ENCODE data around the gene KLK5.
"Not testable (repeated sequence)": the region's sequence is repeated elsewhere in the genome, so short reads cannot be mapped to it uniquely, and the experiment has no call there.

Gene KLK5

GRCh38 chr19:50982186-50982585, 29.3 kb upstream of the KLK5 start:
- Histone ChIP-seq H3K27me3 (ENCODE audit: insufficient read depth, low read length) (peaks cover 7% of the 10 kb centered on the region; the same call in 1 of the 2 replicates), H3K9ac (ENCODE audit: low read depth, low read length) (no peak overlapping the region)

GRCh38 chr19:50981587-50982146, 28.8 kb upstream of the KLK5 start:
- Histone ChIP-seq H3K9ac (ENCODE audit: low read depth, low read length) (no peak overlapping the region), H3K27me3 (ENCODE audit: insufficient read depth, low read length) (peaks cover 7% of the 10 kb centered on the region; the same call in 1 of the 2 replicates), H3K27ac (ENCODE audit: low read length) (no peak overlapping the region), H3K4me1 (ENCODE audit: insufficient read depth, low read length) (no peaks in the 10 kb centered on the region), H3K9me3 (ENCODE audit: insufficient read depth, low read depth, low read length) (peaks cover 5% of the 10 kb centered on the region; the same call in 1 of the 2 replicates), H3K4me3 (ENCODE audit: low read length) (no peak overlapping the region), H3K36me3 (ENCODE audit: insufficient read depth, low read depth, low read length) (no peaks in the 10 kb centered on the region)

More at GRCh38 chr19:50982186-50982585, 29.3 kb upstream of the KLK5 start:
- H3K4me1 ChIP-seq (ENCODE audit: insufficient read depth, low read length): no peaks in the 10 kb centered on the region
- H3K36me3 ChIP-seq (ENCODE audit: insufficient read depth, low read depth, low read length): no peaks in the 10 kb centered on the region
- H3K27ac ChIP-seq (ENCODE audit: low read length): no peak overlapping the region
- H3K4me3 ChIP-seq (ENCODE audit: low read length): no peak overlapping the region
- peaks cover 3% of the 10 kb centered on the region; the same call in 1 of the 2 replicates for H3K9me3 ChIP-seq (ENCODE audit: insufficient read depth, low read depth, low read length)

GRCh38 chr19:50980208-50980607, 27.4 kb upstream of the KLK5 start:
- no peak overlapping the region for H3K27ac ChIP-seq (ENCODE audit: low read length)
- peaks cover 5% of the 10 kb centered on the region; the same call in 1 of the 2 replicates for H3K9me3 ChIP-seq (ENCODE audit: insufficient read depth, low read depth, low read length)
- H3K27me3 ChIP-seq (ENCODE audit: insufficient read depth, low read length): peaks cover 7% of the 10 kb centered on the region; the same call in 1 of the 2 replicates
- H3K4me1 ChIP-seq (ENCODE audit: insufficient read depth, low read length): no peaks in the 10 kb centered on the region
- no peak overlapping the region for H3K4me3 ChIP-seq (ENCODE audit: low read length)
- H3K36me3 ChIP-seq (ENCODE audit: insufficient read depth, low read depth, low read length): no peaks in the 10 kb centered on the region
- no peak overlapping the region for H3K9ac ChIP-seq (ENCODE audit: low read depth, low read length)

- Histone ChIP-seq H3K4me3 (ENCODE audit: low read length) (no peak overlapping the region), H3K9ac (ENCODE audit: low read depth, low read length) (no peak overlapping the region), H3K4me1 (ENCODE audit: insufficient read depth, low read length) (no peaks in the 10 kb centered on the region), H3K27ac (ENCODE audit: low read length) (no peak overlapping the region), H3K9me3 (ENCODE audit: insufficient read depth, low read depth, low read length) (peaks cover 5% of the 10 kb centered on the region; the same call in 1 of the 2 replicates), H3K27me3 (ENCODE audit: insufficient read depth, low read length) (peaks cover 7% of the 10 kb centered on the region; the same call in 1 of the 2 replicates), H3K36me3 (ENCODE audit: insufficient read depth, low read depth, low read length) (no peaks in the 10 kb centered on the region)
These were observed 26.9 kb upstream of the KLK5 start for GRCh38 chr19:50979758-50980157.

GRCh38 chr19:50978772-50979390, 26.0 kb upstream of the KLK5 start:
- no peak overlapping the region for H3K9ac ChIP-seq (ENCODE audit: low read depth, low read length)
- no peaks in the 10 kb centered on the region for H3K4me1 ChIP-seq (ENCODE audit: insufficient read depth, low read length)
- H3K36me3 ChIP-seq (ENCODE audit: insufficient read depth, low read depth, low read length): no peaks in the 10 kb centered on the region
- H3K27ac ChIP-seq (ENCODE audit: low read length): no peak overlapping the region
- peaks cover 4% of the 10 kb centered on the region; the same call in 1 of the 2 replicates for H3K27me3 ChIP-seq (ENCODE audit: insufficient read depth, low read length)
- H3K4me3 ChIP-seq (ENCODE audit: low read length): no peak overlapping the region
- peaks cover 5% of the 10 kb centered on the region; the same call in 1 of the 2 replicates for H3K9me3 ChIP-seq (ENCODE audit: insufficient read depth, low read depth, low read length)

GRCh38 chr19:50977626-50978025, 24.8 kb upstream of the KLK5 start:
- no peaks in the 10 kb centered on the region for H3K4me1 ChIP-seq (ENCODE audit: insufficient read depth, low read length)
- peaks cover 5% of the 10 kb centered on the region; the same call in 1 of the 2 replicates for H3K9me3 ChIP-seq (ENCODE audit: insufficient read depth, low read depth, low read length)
- H3K4me3 ChIP-seq (ENCODE audit: low read length): no peak overlapping the region

GRCh38 chr19:50975766-50976165, 22.9 kb upstream of the KLK5 start:
- no peak overlapping the region for H3K9ac ChIP-seq (ENCODE audit: low read depth, low read length)
- H3K4me1 ChIP-seq (ENCODE audit: insufficient read depth, low read length): no peaks in the 10 kb centered on the region
- no peak overlapping the region for H3K27ac ChIP-seq (ENCODE audit: low read length)

More at GRCh38 chr19:50977626-50978025, 24.8 kb upstream of the KLK5 start:
- no peaks in the 10 kb centered on the region for H3K36me3 ChIP-seq (ENCODE audit: insufficient read depth, low read depth, low read length)
- no peak overlapping the region for H3K9ac ChIP-seq (ENCODE audit: low read depth, low read length)
- H3K27me3 ChIP-seq (ENCODE audit: insufficient read depth, low read length): no peaks in the 10 kb centered on the region
- no peak overlapping the region for H3K27ac ChIP-seq (ENCODE audit: low read length)

GRCh38 chr19:50974702-50975556, 22.1 kb upstream of the KLK5 start:
- no peaks in the 10 kb centered on the region for H3K36me3 ChIP-seq (ENCODE audit: insufficient read depth, low read depth, low read length)
- H3K27ac ChIP-seq (ENCODE audit: low read length): no peak overlapping the region
- H3K9me3 ChIP-seq (ENCODE audit: insufficient read depth, low read depth, low read length): peaks cover 5% of the 10 kb centered on the region; the same call in 1 of the 2 replicates
- H3K4me1 ChIP-seq (ENCODE audit: insufficient read depth, low read length): no peaks in the 10 kb centered on the region
- no peaks in the 10 kb centered on the region for H3K27me3 ChIP-seq (ENCODE audit: insufficient read depth, low read length)
- H3K4me3 ChIP-seq (ENCODE audit: low read length): no peak overlapping the region
- no peak overlapping the region for H3K9ac ChIP-seq (ENCODE audit: low read depth, low read length)

More at GRCh38 chr19:50975766-50976165, 22.9 kb upstream of the KLK5 start:
- H3K27me3 ChIP-seq (ENCODE audit: insufficient read depth, low read length): no peaks in the 10 kb centered on the region
- H3K4me3 ChIP-seq (ENCODE audit: low read length): no peak overlapping the region
- H3K9me3 ChIP-seq (ENCODE audit: insufficient read depth, low read depth, low read length): peaks cover 5% of the 10 kb centered on the region; the same call in 1 of the 2 replicates
- no peaks in the 10 kb centered on the region for H3K36me3 ChIP-seq (ENCODE audit: insufficient read depth, low read depth, low read length)

- no peaks in the 10 kb centered on the region for H3K27me3 ChIP-seq (ENCODE audit: insufficient read depth, low read length)
- H3K36me3 ChIP-seq (ENCODE audit: insufficient read depth, low read depth, low read length): no peaks in the 10 kb centered on the region
These were observed 20.0 kb upstream of the KLK5 start for GRCh38 chr19:50972795-50973376.

GRCh38 chr19:50969810-50970209, 17.0 kb upstream of the KLK5 start:
- not testable (repeated sequence) for H3K9ac ChIP-seq (ENCODE audit: low read depth, low read length); H3K36me3 ChIP-seq (ENCODE audit: insufficient read depth, low read depth, low read length); H3K27ac ChIP-seq (ENCODE audit: low read length); H3K4me1 ChIP-seq (ENCODE audit: insufficient read depth, low read length); H3K4me3 ChIP-seq (ENCODE audit: low read length); H3K9me3 ChIP-seq (ENCODE audit: insufficient read depth, low read depth, low read length); H3K27me3 ChIP-seq (ENCODE audit: insufficient read depth, low read length)

More at GRCh38 chr19:50972795-50973376, 20.0 kb upstream of the KLK5 start:
- peaks cover 5% of the 10 kb centered on the region; the same call in 1 of the 2 replicates for H3K9me3 ChIP-seq (ENCODE audit: insufficient read depth, low read depth, low read length)
- H3K4me1 ChIP-seq (ENCODE audit: insufficient read depth, low read length): no peaks in the 10 kb centered on the region
- no peak overlapping the region for H3K27ac ChIP-seq (ENCODE audit: low read length)
- no peak overlapping the region for H3K4me3 ChIP-seq (ENCODE audit: low read length)
- no peak overlapping the region for H3K9ac ChIP-seq (ENCODE audit: low read depth, low read length)

GRCh38 chr19:50969413-50969760, 16.5 kb upstream of the KLK5 start, which contains the start of gene KLK6:
KLK6 (minus strand) TSS chr19:50969591; CDS start chr19:50968104, 1,487 bp downstream.
- Histone ChIP-seq H3K4me1 (ENCODE audit: insufficient read depth, low read length) (no peaks in the 10 kb centered on the region), H3K4me3 (ENCODE audit: low read length) (no peak within 1 kb of the TSS), H3K9ac (ENCODE audit: low read depth, low read length) (no peak within 1 kb of the TSS), H3K27ac (ENCODE audit: low read length) (no peak within 1 kb of the TSS), H3K27me3 (ENCODE audit: insufficient read depth, low read length) (no peaks in the 10 kb centered on the region), H3K36me3 (ENCODE audit: insufficient read depth, low read depth, low read length) (no peaks in the 10 kb centered on the region), H3K9me3 (ENCODE audit: insufficient read depth, low read depth, low read length) (no peaks in the 10 kb centered on the region; the same call in 1 of the 2 replicates)
